Heart left ventricle (tissue), 16 donors: ENCODE results near the gene BICD1. TPM values are rescaled to one million over a fixed set of nuclear protein-coding genes. Genes with fewer than 3 reads are reported as not detected.

Source experiments
- ATAC-seq, 4 donors: fragments of 200-7000 bp; cut with Tn5 transposase; one replicate each; pipeline ENCODE4 v1.9.1; 2020 to 2022; ENCODE audit warnings: moderate library complexity in 4 of 4, mild to moderate bottlenecking in 3 of 4, moderate number of reproducible peaks in 1 of 4
- DNase-seq, 5 donors: peaks; one replicate each; pipeline ENCODE4 v3.0.0-alpha.2; 2020
- H3K27ac ChIP-seq, 12 donors: fragments of 200-600 bp; sonication (generic) in 4 of 12; one replicate each; pipeline versions ENCODE4 v1.5.0 to v1.8.0; 2016 to 2022; ENCODE audit warnings: mild to moderate bottlenecking in 2 of 12
- H3K27me3 ChIP-seq, 9 donors: fragments of 200-600 bp; sonication (generic) in 2 of 9; one replicate each; pipeline versions ENCODE4 v1.5.1 to v1.8.0; 2016 to 2022; ENCODE audit warnings: mild to moderate bottlenecking in 3 of 9
- H3K36me3 ChIP-seq, 9 donors: fragments of 200-600 bp; sonication (generic) in 2 of 9; one replicate each; pipeline versions ENCODE4 v1.5.0 to v1.8.0; 2018 to 2022; ENCODE audit warnings: mild to moderate bottlenecking in 2 of 9
- H3K4me1 ChIP-seq, 12 donors: fragments of 200-600 bp; sonication (generic) in 4 of 12; one replicate each; pipeline versions ENCODE4 v1.5.0 to v1.8.0; 2016 to 2022; ENCODE audit warnings: mild to moderate bottlenecking in 3 of 12
- H3K4me3 ChIP-seq, 12 donors: fragments of 200-600 bp; sonication (generic) in 4 of 12; one replicate each; pipeline versions ENCODE4 v1.5.0 to v1.8.0; 2017 to 2022; ENCODE audit warnings: mild to moderate bottlenecking in 9 of 12, moderate library complexity in 4 of 12
- H3K9me3 ChIP-seq, 12 donors: fragments of 200-600 bp; sonication (generic) in 4 of 12; one replicate each; pipeline versions ENCODE4 v1.5.0 to v1.8.0; 2016 to 2022; ENCODE audit warnings: mild to moderate bottlenecking in 1 of 12
- POLR2A ChIP-seq, 2 donors: fragments of 450-650 bp; IDR thresholded peaks; one replicate each; pipeline ENCODE4 v1.6.1; 2017; ENCODE audit warnings: antibody characterized with exemption in 2 of 2, mild to moderate bottlenecking in 2 of 2, moderate library complexity in 2 of 2
- WGBS, 4 donors: extraction: QIAGEN DNeasy Blood & Tissue Kit in 2 of 4; methylation state at CpG; one replicate each; pipeline versions ENCODE4 v1.1.5 to v1.1.7; 2013 to 2018; 5-methylcytosine and 5-hydroxymethylcytosine counted together
- intact Hi-C, 10 donors: fragments of 100-400 bp; cut with DNase I; formaldehyde crosslinking; loops; one replicate each; pipeline versions ENCODE4 v1.11.1 to v1.14.2; 2022
- polyA plus RNA-seq, 2 donors: library from polyadenylated mRNA; stranded (reverse); fragments of 200-250 nt; gene quantifications; one replicate each; pipeline ENCODE4 v1.2.3, GENCODE V29; 2013
- total RNA-seq, 9 donors: library from RNA; depleted of rRNA in 2 of 9; stranded (reverse); fragments of >200 nt in 2 of 9; fragmentation: NEBNext Ultra II Directional in 3 of 9; extraction: Animal tissue kit (Norgen Biotek cat#: 25700) in 3 of 9; gene quantifications; one replicate each; pipeline versions ENCODE4 v1.1.0 to v1.2.4, GENCODE V29; 2016 to 2023
- TF ChIP-seq, protein P1 (sequence below), 12 donors: fragments of 200-600 bp; sonication (generic) in 4 of 12; IDR thresholded peaks; one replicate each; pipeline versions ENCODE4 v1.5.0 to v1.8.0; 2018 to 2022; ENCODE audit warnings: antibody characterized with exemption in 12 of 12, mild to moderate bottlenecking in 5 of 12
- donor health status: ischemic (EF 13 %, LVEDD 7.1; RV severe dilation, severe dysfunction).
- donor health status: healthy with polysubstance abuse.
- donor health status: DM: no; HTN: yes; CAD: no.
- donor health status: DM: no; HTN: no; CAD: no.
- donor health status: ischemic (EF 25% LVEDD 6.9; RV normal size, moderate dysfunction).
- donor health status: ischemic (EF 25% LVEDD 5.7; RV mildly dilated, moderate dysfunction).
- donor health status: healthy.
- donor health status: DM: yes; HTN: yes; CAD: no.
- donor health status: ischemic (EF 35%, LVEDD 5.7; RV mildly dilated, moderate dysfunction).
- donor health status: nonischemic (EF 11% LVEDD 7.7; RV severe dilation, severe dysfunction).
- donor health status: DM: yes; HTN: yes; CAD: no.
- donor health status: PGD.
- donor health status: ischemic (EF 29% LVEDD 5.4; RV normal size, mild dysfunction).
- donor health status: nonischemic (EF 23%, LVEDD 6.1; RV moderate dilation, normal function).

The BICD1 gene
- total and polyA plus RNA-seq, 11 donors: 2.1 to 16.3 (median 7.0) TPM

DNA sequence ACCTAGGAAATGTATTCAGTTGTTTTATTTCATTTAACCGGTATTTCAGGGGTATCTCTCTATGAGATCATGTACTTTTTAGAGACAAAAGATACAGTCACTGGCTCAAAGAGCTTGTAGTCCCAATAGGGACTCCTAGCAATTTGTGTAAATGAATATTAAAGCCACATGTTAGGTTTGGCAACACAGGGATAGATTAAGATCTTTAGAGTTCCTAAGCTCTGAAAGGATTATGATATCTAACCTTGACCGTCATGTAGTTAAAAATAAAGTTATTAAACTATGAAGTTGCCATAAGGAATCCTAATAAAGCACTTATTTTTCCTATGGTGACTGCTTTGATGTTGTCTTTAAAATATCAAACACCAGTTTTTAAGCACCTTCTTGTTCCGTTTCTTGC, 192.3 kb downstream of the BICD1 start:
- no peak overlapping the region for H3K4me3 ChIP-seq
- intact Hi-C loops: no loop called here

DNA sequence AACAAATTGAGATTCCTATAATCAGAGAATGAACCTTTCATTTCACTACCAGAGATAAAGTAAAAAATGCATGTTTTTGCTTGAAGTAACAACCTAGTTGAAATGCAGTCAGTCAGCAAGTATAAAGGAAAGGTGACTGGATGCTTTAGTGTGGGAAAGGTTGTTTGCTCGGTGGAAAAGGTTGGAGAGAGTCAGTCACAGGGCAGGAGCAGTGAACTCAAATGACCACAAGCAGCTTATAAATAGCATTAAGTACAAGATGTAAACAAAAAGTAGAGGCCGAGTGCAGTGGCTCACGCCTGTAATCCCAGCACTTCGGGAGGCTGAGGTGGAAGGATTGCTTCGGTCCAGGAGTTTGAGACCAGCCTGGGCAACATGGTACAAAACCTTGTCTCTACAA, 194.6 kb downstream of the BICD1 start:
- H3K27ac ChIP-seq: no peak overlapping the region
- WGBS, 4 donors: 68 to 79% (median 72%) methylated on average over 5 of the region's 5 CpGs
- peaks cover 0 to 6% (median 0%) of the 10 kb centered on the region in 9 donors for H3K36me3 ChIP-seq
- peaks cover 0 to 4% (median 0%) of the 10 kb centered on the region in 12 donors for H3K4me1 ChIP-seq
- no peak overlapping the region for H3K4me3 ChIP-seq
- no peaks in the 10 kb centered on the region for H3K9me3 ChIP-seq
- ATAC-seq (peak in 2 of 4 donors; percentile 22), DNase-seq (no peak)
- TF ChIP-seq, protein P1, sequence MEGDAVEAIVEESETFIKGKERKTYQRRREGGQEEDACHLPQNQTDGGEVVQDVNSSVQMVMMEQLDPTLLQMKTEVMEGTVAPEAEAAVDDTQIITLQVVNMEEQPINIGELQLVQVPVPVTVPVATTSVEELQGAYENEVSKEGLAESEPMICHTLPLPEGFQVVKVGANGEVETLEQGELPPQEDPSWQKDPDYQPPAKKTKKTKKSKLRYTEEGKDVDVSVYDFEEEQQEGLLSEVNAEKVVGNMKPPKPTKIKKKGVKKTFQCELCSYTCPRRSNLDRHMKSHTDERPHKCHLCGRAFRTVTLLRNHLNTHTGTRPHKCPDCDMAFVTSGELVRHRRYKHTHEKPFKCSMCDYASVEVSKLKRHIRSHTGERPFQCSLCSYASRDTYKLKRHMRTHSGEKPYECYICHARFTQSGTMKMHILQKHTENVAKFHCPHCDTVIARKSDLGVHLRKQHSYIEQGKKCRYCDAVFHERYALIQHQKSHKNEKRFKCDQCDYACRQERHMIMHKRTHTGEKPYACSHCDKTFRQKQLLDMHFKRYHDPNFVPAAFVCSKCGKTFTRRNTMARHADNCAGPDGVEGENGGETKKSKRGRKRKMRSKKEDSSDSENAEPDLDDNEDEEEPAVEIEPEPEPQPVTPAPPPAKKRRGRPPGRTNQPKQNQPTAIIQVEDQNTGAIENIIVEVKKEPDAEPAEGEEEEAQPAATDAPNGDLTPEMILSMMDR (IDR thresholded peaks at IDR 0.05): no peak
- no peak for TF ChIP-seq POLR2A (IDR thresholded peaks at IDR 0.05)
- H3K27me3 ChIP-seq: no peaks in the 10 kb centered on the region
- intact Hi-C loops: loop anchor here in 6 of 10 donors (5.0 to 10.0 kb wide), 7 partner anchors 239 to 896 kb away; partner anchors contain the start of gene ETFBKMT (in 2 of the 6)

More for the DNA sequence above, 192.3 kb downstream of the BICD1 start:
- H3K9me3 ChIP-seq: no peaks in the 10 kb centered on the region
- 50 to 61% (median 60%) methylated on average over 3 of the region's 3 CpGs for WGBS, 4 donors
- ATAC-seq (no peak), DNase-seq (no peak)
- peaks cover 0 to 4% (median 0%) of the 10 kb centered on the region in 12 donors for H3K4me1 ChIP-seq
- H3K27me3 ChIP-seq: no peaks in the 10 kb centered on the region
- peaks cover 0 to 8% (median 0%) of the 10 kb centered on the region in 9 donors for H3K36me3 ChIP-seq
- no peak overlapping the region for H3K27ac ChIP-seq
- no peak for TF ChIP-seq POLR2A (IDR thresholded peaks at IDR 0.05)
- TF ChIP-seq, protein P1 (IDR thresholded peaks at IDR 0.05): no peak

DNA sequence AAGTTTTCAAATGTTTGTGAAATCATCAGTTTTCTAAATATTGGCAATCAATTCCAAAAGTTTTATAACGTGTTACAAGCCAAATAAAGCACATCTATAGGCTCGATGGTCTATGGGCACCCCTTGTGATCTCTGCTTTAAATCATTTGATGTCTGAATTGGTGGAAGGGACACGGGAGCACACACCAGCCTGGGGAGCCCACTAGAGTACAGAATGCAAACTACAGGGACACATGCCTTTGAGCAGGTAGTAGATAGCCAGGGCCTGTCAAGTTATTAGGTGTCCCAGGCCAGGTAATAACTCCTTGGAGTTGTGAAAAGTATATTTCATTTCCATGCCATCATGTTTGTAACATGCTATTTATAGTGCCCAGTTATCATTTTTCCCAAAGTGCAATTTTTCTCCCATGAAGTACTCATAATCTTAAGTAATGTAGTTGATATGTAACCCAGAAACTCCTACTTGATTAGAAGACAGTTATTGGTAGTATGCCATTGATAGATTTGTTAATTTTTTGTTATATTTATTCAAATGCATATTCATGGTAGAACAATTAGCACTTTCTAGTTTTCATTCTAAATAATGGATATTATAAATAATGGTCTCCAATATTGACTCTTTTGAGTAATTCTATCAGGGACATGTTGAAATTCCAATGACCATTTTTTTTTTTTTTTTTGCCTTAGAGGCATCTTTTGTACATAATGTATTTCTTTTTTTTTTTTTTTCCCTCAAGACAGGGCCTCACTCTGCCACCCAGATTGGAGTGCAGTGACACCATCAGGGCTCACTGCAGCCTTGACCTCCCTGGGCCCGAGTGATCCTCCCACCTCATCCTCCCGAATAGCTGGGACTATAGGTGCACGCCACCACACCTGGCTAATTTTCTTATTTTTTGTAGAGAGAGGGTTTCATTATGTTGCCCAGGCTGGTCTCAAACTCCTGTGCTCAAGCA, 195.8 kb downstream of the BICD1 start:
- DNase-seq (peak in 1 of 5 donors; percentile 28), ATAC-seq (peak in 3 of 4 donors; percentile 62 to 73 (median 73))
- H3K4me1 ChIP-seq: peaks cover 0 to 4% (median 0%) of the 10 kb centered on the region in 12 donors
- peaks cover 0 to 17% (median 5%) of the 10 kb centered on the region in 9 donors for H3K36me3 ChIP-seq
- no peaks in the 10 kb centered on the region for H3K9me3 ChIP-seq
- no peak overlapping the region for H3K27ac ChIP-seq
- no peak for TF ChIP-seq POLR2A (IDR thresholded peaks at IDR 0.05)
- TF ChIP-seq, protein P1 (IDR thresholded peaks at IDR 0.05): peak; percentile 21 to 63 (median 39)
- H3K27me3 ChIP-seq: no peaks in the 10 kb centered on the region
- H3K4me3 ChIP-seq: no peak overlapping the region
- intact Hi-C loops: loop anchor here in 6 of 10 donors (2.0 to 10.0 kb wide), 8 partner anchors 240 to 898 kb away; partner anchors contain the start of gene ETFBKMT (in 2 of the 6)
- WGBS, 4 donors: 70 to 92% (median 72%) methylated on average over 6 of the region's 6 CpGs

DNA sequence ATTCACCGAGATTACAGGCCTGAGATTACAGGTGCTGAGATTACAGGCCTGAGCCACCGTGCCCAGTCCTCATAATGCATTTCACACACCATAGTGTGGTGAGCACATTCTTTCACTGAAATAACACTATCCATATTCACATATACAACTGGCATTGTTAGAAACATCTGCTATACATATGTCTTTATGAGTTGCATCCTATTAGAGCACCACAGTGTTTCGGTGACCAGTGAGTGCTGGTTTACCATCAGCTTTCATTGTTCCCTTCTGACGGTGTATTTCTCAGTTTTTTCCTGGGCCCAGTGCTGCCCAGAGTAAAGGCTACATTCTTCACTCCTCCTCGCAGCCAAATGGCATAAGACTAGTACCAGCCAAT, 196.5 kb downstream of the BICD1 start:
- Histone ChIP-seq H3K9me3 (no peaks in the 10 kb centered on the region), H3K4me3 (no peak overlapping the region), H3K27me3 (no peaks in the 10 kb centered on the region), H3K4me1 (peaks cover 0 to 4% (median 0%) of the 10 kb centered on the region in 12 donors), H3K27ac (no peak overlapping the region), H3K36me3 (peaks cover 0 to 18% (median 5%) of the 10 kb centered on the region in 9 donors)
- ATAC-seq: no peak
- TF ChIP-seq POLR2A (IDR thresholded peaks at IDR 0.05): no peak
- TF ChIP-seq, protein P1 (IDR thresholded peaks at IDR 0.05): no peak
- intact Hi-C loops: loop anchor here in 6 of 10 donors (2.0 to 10.0 kb wide), 8 partner anchors 241 to 898 kb away; partner anchors contain the start of gene ETFBKMT (in 2 of the 6)
- no peak for DNase-seq
- WGBS, 4 donors: 88 to 98% (median 95%) methylated on average over 5 of the region's 5 CpGs
